Measurements from ENCODE around the gene PARG.

Gene PARG

DNA sequence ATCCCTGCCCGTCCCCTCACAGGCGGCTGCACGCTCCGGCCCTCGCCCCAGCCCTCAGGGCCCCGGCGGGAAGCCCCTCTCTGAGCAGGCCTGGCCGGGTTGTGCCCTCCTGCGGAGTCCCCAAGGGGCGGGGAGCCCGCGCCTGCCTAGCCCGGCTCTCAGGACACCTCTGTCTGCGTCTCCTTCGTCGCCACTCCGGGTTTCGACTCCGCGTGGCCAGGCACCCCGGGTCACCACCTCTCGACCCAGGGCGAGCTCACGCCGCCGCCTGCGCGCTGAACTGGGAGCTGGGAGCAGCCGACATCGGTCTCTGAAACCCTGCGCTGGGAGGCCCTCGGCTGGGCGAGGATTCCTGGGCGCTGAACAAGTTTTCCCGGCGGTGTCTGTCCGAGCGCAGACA lies 173.5 kb downstream of the PARG start:
- no peak for DNase-seq (ENCODE audit: low read depth in 1 of 2, low spot score in 1 of 2)
- no peak for TF ChIP-seq POLR2AphosphoS5 (IDR thresholded peaks at IDR 0.05; ENCODE audit: low read depth)
- TF ChIP-seq CTCF (IDR thresholded peaks at IDR 0.05; ENCODE audit: insufficient read depth, low read length) = no peak
- TF ChIP-seq SPI1 (IDR thresholded peaks at IDR 0.05; ENCODE audit: borderline replicate concordance, low read depth) = no peak
- no peak for TF ChIP-seq GABPA (IDR thresholded peaks at IDR 0.05; ENCODE audit: low read depth)
- TF ChIP-seq, protein P1, sequence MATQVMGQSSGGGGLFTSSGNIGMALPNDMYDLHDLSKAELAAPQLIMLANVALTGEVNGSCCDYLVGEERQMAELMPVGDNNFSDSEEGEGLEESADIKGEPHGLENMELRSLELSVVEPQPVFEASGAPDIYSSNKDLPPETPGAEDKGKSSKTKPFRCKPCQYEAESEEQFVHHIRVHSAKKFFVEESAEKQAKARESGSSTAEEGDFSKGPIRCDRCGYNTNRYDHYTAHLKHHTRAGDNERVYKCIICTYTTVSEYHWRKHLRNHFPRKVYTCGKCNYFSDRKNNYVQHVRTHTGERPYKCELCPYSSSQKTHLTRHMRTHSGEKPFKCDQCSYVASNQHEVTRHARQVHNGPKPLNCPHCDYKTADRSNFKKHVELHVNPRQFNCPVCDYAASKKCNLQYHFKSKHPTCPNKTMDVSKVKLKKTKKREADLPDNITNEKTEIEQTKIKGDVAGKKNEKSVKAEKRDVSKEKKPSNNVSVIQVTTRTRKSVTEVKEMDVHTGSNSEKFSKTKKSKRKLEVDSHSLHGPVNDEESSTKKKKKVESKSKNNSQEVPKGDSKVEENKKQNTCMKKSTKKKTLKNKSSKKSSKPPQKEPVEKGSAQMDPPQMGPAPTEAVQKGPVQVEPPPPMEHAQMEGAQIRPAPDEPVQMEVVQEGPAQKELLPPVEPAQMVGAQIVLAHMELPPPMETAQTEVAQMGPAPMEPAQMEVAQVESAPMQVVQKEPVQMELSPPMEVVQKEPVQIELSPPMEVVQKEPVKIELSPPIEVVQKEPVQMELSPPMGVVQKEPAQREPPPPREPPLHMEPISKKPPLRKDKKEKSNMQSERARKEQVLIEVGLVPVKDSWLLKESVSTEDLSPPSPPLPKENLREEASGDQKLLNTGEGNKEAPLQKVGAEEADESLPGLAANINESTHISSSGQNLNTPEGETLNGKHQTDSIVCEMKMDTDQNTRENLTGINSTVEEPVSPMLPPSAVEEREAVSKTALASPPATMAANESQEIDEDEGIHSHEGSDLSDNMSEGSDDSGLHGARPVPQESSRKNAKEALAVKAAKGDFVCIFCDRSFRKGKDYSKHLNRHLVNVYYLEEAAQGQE (IDR thresholded peaks at IDR 0.05; ENCODE audit: insufficient replicate concordance, low read depth) = no peak
- Histone ChIP-seq H3K27me3 (ENCODE audit: insufficient read depth, poor library complexity, severe bottlenecking) (peaks cover 2% of the 10 kb centered on the region), H3K4me3 (replicated peaks; ENCODE audit: insufficient read depth, low read length) (no peak overlapping the region), H3K27ac (replicated peaks) (no peak overlapping the region)

Measured in HL-60 (cell line).